WTC11 (cell line): ENCODE results near the gene GHSR.

ENCODE experiments used
- SMAD3 ChIP-seq: sonication (generic); formaldehyde crosslinking; IDR thresholded peaks from 2 replicates; pipeline ENCODE4 v1.8.0; 2022; ENCODE audit warnings: missing genetic modification reagents, mild to moderate bottlenecking, borderline replicate concordance
- SMAD4 ChIP-seq: sonication (generic); formaldehyde crosslinking; IDR thresholded peaks from 2 replicates; pipeline ENCODE4 v1.8.0; 2022; ENCODE audit warnings: mild to moderate bottlenecking, missing genetic modification reagents
- TCF7 ChIP-seq: sonication (generic); formaldehyde crosslinking; IDR thresholded peaks from 2 replicates; pipeline ENCODE4 v1.8.0; 2022; ENCODE audit warnings: mild to moderate bottlenecking, low read depth, missing genetic modification reagents, moderate library complexity
- ZNF416 ChIP-seq: fragments of 250-450 bp; sonication (Bioruptor Pico); IDR thresholded peaks from 2 replicates; pipeline ENCODE4 v1.9.0; 2021; ENCODE audit warnings: mild to moderate bottlenecking, inconsistent platforms
- TF ChIP-seq, protein P1 (sequence below): fragments of 200-600 bp; IDR thresholded peaks from 2 replicates; pipeline ENCODE4 v1.8.0; 2022; ENCODE audit warnings: antibody characterized with exemption
- TF ChIP-seq, protein P2 (sequence below): sonication (generic); formaldehyde crosslinking; IDR thresholded peaks from 2 replicates; pipeline ENCODE4 v1.8.1; 2022; ENCODE audit warnings: mild to moderate bottlenecking, moderate library complexity, missing genetic modification reagents
- TF ChIP-seq, protein P3 (sequence below): fragments of 250-450 bp; sonication (Bioruptor Pico); IDR thresholded peaks from 2 replicates; pipeline ENCODE4 v2.1.2; 2022; ENCODE audit warnings: mild to moderate bottlenecking, moderate library complexity
- TF ChIP-seq, protein P4 (sequence below): sonication (generic); formaldehyde crosslinking; IDR thresholded peaks from 2 replicates; pipeline ENCODE4 v1.8.1; 2022; ENCODE audit warnings: low read depth, missing genetic modification reagents, borderline replicate concordance
- TF ChIP-seq, protein P5 (sequence below): sonication (generic); formaldehyde crosslinking; IDR thresholded peaks from 2 replicates; pipeline ENCODE4 v1.8.1; 2022; ENCODE audit warnings: missing genetic modification reagents, borderline replicate concordance

DNA sequence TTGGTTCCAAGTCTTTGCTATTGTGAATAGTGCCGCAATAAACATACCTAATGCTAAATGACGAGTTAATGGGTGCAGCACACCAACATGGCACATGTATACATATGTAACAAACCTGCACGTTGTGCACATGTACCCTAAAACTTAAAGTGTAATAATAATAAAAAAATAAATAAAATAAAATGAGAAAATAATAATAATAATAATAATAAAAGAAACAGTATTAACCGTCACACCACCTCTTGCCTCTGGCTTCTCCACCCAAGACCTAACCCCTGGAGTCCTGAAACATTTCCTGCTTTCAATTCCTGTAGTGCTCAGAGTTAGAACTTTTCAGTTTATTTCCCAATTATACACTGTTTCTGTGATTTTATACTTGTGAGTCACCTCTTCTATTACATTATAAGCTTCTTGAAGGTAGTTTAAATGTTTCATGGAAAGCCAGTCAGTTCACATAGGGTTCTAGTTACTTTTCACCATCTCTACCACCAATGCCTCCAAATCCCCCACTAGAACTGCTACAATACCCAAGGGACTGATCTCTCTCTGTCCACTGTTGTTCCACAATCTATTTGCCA lies 18.4 kb upstream of the GHSR start:
- TF ChIP-seq, protein P1, sequence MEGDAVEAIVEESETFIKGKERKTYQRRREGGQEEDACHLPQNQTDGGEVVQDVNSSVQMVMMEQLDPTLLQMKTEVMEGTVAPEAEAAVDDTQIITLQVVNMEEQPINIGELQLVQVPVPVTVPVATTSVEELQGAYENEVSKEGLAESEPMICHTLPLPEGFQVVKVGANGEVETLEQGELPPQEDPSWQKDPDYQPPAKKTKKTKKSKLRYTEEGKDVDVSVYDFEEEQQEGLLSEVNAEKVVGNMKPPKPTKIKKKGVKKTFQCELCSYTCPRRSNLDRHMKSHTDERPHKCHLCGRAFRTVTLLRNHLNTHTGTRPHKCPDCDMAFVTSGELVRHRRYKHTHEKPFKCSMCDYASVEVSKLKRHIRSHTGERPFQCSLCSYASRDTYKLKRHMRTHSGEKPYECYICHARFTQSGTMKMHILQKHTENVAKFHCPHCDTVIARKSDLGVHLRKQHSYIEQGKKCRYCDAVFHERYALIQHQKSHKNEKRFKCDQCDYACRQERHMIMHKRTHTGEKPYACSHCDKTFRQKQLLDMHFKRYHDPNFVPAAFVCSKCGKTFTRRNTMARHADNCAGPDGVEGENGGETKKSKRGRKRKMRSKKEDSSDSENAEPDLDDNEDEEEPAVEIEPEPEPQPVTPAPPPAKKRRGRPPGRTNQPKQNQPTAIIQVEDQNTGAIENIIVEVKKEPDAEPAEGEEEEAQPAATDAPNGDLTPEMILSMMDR: no peak
- TF ChIP-seq SMAD3 (no peak), ZNF416 (CRISPR knock-in tag) (no peak), TCF7 (CRISPR knock-in tag) (no peak), SMAD4 (CRISPR knock-in tag) (no peak)
- TF ChIP-seq, protein P2, sequence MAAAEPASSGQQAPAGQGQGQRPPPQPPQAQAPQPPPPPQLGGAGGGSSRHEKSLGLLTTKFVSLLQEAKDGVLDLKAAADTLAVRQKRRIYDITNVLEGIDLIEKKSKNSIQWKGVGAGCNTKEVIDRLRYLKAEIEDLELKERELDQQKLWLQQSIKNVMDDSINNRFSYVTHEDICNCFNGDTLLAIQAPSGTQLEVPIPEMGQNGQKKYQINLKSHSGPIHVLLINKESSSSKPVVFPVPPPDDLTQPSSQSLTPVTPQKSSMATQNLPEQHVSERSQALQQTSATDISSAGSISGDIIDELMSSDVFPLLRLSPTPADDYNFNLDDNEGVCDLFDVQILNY (CRISPR knock-in tag): no peak
- TF ChIP-seq, protein P3, sequence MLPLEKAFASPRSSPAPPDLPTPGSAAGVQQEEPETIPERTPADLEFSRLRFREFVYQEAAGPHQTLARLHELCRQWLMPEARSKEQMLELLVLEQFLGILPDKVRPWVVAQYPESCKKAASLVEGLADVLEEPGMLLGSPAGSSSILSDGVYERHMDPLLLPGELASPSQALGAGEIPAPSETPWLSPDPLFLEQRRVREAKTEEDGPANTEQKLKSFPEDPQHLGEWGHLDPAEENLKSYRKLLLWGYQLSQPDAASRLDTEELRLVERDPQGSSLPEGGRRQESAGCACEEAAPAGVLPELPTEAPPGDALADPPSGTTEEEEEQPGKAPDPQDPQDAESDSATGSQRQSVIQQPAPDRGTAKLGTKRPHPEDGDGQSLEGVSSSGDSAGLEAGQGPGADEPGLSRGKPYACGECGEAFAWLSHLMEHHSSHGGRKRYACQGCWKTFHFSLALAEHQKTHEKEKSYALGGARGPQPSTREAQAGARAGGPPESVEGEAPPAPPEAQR (CRISPR knock-in tag): no peak
- TF ChIP-seq, protein P4, sequence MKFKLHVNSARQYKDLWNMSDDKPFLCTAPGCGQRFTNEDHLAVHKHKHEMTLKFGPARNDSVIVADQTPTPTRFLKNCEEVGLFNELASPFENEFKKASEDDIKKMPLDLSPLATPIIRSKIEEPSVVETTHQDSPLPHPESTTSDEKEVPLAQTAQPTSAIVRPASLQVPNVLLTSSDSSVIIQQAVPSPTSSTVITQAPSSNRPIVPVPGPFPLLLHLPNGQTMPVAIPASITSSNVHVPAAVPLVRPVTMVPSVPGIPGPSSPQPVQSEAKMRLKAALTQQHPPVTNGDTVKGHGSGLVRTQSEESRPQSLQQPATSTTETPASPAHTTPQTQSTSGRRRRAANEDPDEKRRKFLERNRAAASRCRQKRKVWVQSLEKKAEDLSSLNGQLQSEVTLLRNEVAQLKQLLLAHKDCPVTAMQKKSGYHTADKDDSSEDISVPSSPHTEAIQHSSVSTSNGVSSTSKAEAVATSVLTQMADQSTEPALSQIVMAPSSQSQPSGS (CRISPR knock-in tag): no peak
- TF ChIP-seq, protein P5, sequence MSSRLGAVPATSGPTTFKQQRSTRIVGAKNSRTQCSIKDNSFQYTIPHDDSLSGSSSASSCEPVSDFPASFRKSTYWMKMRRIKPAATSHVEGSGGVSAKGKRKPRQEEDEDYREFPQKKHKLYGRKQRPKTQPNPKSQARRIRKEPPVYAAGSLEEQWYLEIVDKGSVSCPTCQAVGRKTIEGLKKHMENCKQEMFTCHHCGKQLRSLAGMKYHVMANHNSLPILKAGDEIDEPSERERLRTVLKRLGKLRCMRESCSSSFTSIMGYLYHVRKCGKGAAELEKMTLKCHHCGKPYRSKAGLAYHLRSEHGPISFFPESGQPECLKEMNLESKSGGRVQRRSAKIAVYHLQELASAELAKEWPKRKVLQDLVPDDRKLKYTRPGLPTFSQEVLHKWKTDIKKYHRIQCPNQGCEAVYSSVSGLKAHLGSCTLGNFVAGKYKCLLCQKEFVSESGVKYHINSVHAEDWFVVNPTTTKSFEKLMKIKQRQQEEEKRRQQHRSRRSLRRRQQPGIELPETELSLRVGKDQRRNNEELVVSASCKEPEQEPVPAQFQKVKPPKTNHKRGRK (CRISPR knock-in tag): no peak
